IMR-90 (cell line): Measurements from ENCODE around the gene ACSS3. TPM values are rescaled to one million over a fixed set of nuclear protein-coding genes. Genes with fewer than 3 reads are reported as not detected.

ENCODE experiments used
- ATAC-seq: fragments of 200-7000 bp; cut with Tn5 transposase; 2 replicates; pipeline ENCODE4 v1.9.1; 2020; ENCODE audit warnings: low read depth, mild to moderate bottlenecking, moderate library complexity
- BruUV-seq: library from RNA; stranded (reverse); fragments of 400-500 nt; replicated peaks from 2 replicates; lab custom pipeline; 2021; lab: Mats Ljungman, UMichigan
- CTCF ChIA-PET: fragments of 300-600 bp; formaldehyde crosslinking; extraction: SDS; loops from one replicate; lab custom pipeline; 2021; ENCODE audit warnings: antibody characterized with exemption; lab: Yijun Ruan, JAX
- POLR2A ChIA-PET: fragments of 300-600 bp; sonication (Branson Sonifier 250); formaldehyde crosslinking; loops from one replicate; lab custom pipeline; 2022; ENCODE audit warnings: antibody characterized with exemption; ENCODE audit not compliant: unreplicated experiment; lab: Charles Lee
- DNase-seq: peaks from one replicate; pipeline ENCODE4 v3.0.0; 2013
- H2AFZ ChIP-seq: replicated peaks from 2 replicates; pipeline ENCODE3; 2013; ENCODE audit warnings: low read length, mild to moderate bottlenecking; ENCODE audit not compliant: poor library complexity
- H2AK5ac ChIP-seq: 2 replicates; pipeline ENCODE4 v1.6.1; 2013; ENCODE audit warnings: low read depth, low read length, inconsistent platforms
- H2AK9ac ChIP-seq: replicated peaks from 2 replicates; pipeline ENCODE3; 2013; ENCODE audit warnings: mild to moderate bottlenecking, low read depth, low read length, moderate library complexity; ENCODE audit not compliant: poor library complexity
- H2BK120ac ChIP-seq: 2 replicates; pipeline ENCODE4 v1.6.1; 2013; ENCODE audit warnings: low read depth, low read length, inconsistent platforms
- H2BK15ac ChIP-seq: 3 replicates; pipeline ENCODE4 v1.6.1; 2013; ENCODE audit warnings: low read depth, low read length, inconsistent platforms
- H2BK20ac ChIP-seq: 2 replicates; pipeline ENCODE4 v1.6.1; 2013; ENCODE audit warnings: low read depth, mild to moderate bottlenecking, inconsistent platforms, low read length, moderate library complexity
- H2BK5ac ChIP-seq: 2 replicates; pipeline ENCODE4 v1.6.1; 2013; ENCODE audit warnings: mild to moderate bottlenecking, low read depth, low read length, inconsistent platforms; ENCODE audit not compliant: poor library complexity, severe bottlenecking
- H3K14ac ChIP-seq: replicated peaks from 2 replicates; pipeline ENCODE4 v1.6.1; 2013; ENCODE audit warnings: low read depth, low read length, inconsistent platforms
- H3K18ac ChIP-seq: 2 replicates; pipeline ENCODE4 v1.6.1; 2013; ENCODE audit warnings: low read depth, low read length, control low read depth
- H3K23ac ChIP-seq: 2 replicates; pipeline ENCODE4 v1.6.1; 2013; ENCODE audit warnings: low read depth, low read length, inconsistent platforms
- H3K27ac ChIP-seq: 2 replicates; pipeline ENCODE4 v1.5.1; 2013; ENCODE audit warnings: mild to moderate bottlenecking, control low read depth, low read length; ENCODE audit not compliant: insufficient read depth
- H3K27me3 ChIP-seq: 2 replicates; pipeline ENCODE4 v1.6.1; 2013; ENCODE audit warnings: low read length; ENCODE audit not compliant: control insufficient read depth, insufficient read depth
- H3K36me3 ChIP-seq: 2 replicates; pipeline ENCODE4 v1.6.1; 2013; ENCODE audit warnings: low read length, mixed read lengths; ENCODE audit not compliant: control insufficient read depth, insufficient read depth
- H3K4ac ChIP-seq: 2 replicates; pipeline ENCODE4 v1.6.1; 2013; ENCODE audit warnings: low read depth, low read length, inconsistent platforms
- H3K4me1 ChIP-seq: 2 replicates; pipeline ENCODE4 v1.6.1; 2013; ENCODE audit warnings: low read length, mixed read lengths; ENCODE audit not compliant: control insufficient read depth, insufficient read depth
- H3K4me2 ChIP-seq: 2 replicates; pipeline ENCODE4 v1.6.1; 2013; ENCODE audit warnings: low read depth, mild to moderate bottlenecking, control low read depth, low read length, moderate library complexity
- H3K4me3 ChIP-seq: 2 replicates; pipeline ENCODE4 v1.5.1; 2013; ENCODE audit warnings: low read depth, mild to moderate bottlenecking, control low read depth, low read length, moderate library complexity; ENCODE audit not compliant: insufficient read depth
- H3K56ac ChIP-seq: 2 replicates; pipeline ENCODE4 v1.6.1; 2013; ENCODE audit warnings: low read length, inconsistent platforms; ENCODE audit not compliant: insufficient read depth; ENCODE audit errors: extremely low read depth
- H3K79me1 ChIP-seq, 2 experiments: 2 replicates each; pipeline ENCODE4 v1.6.1; 2013; ENCODE audit warnings: low read length in 2 of 2, inconsistent platforms in 1 of 2, low read depth in 1 of 2
- H3K9ac ChIP-seq: 2 replicates; pipeline ENCODE4 v1.6.1; 2013; ENCODE audit warnings: low read depth, low read length, control low read depth
- H3K9me1 ChIP-seq: 2 replicates; pipeline ENCODE4 v1.6.1; 2013; ENCODE audit warnings: low read length, inconsistent platforms; ENCODE audit not compliant: insufficient read depth
- H3K9me3 ChIP-seq: 2 replicates; pipeline ENCODE4 v1.6.1; 2013; ENCODE audit warnings: low read length; ENCODE audit not compliant: control insufficient read depth, insufficient read depth
- H4K20me1 ChIP-seq: 2 replicates; pipeline ENCODE4 v1.6.1; 2013; ENCODE audit warnings: low read length, inconsistent platforms; ENCODE audit not compliant: insufficient read depth
- H4K5ac ChIP-seq: 2 replicates; pipeline ENCODE4 v1.6.1; 2013; ENCODE audit warnings: mild to moderate bottlenecking, low read depth, low read length, control low read depth
- H4K8ac ChIP-seq, 2 experiments: 2 replicates each; pipeline ENCODE4 v1.6.1; 2013; ENCODE audit warnings: low read depth in 2 of 2, low read length in 2 of 2, control low read depth in 1 of 2, inconsistent platforms in 1 of 2
- H4K91ac ChIP-seq: 2 replicates; pipeline ENCODE4 v1.6.1; 2013; ENCODE audit warnings: low read depth, low read length, inconsistent platforms; ENCODE audit not compliant: insufficient read depth
- BHLHE40 ChIP-seq: fragments of 150-350 bp; IDR thresholded peaks from 2 replicates; pipeline ENCODE4 v1.6.1; 2016; ENCODE audit warnings: mild to moderate bottlenecking, low read depth, low read length
- CEBPB ChIP-seq: IDR thresholded peaks from 2 replicates; pipeline ENCODE4 v1.6.1; 2012; ENCODE audit warnings: low read depth, low read length, improper control_type of control experiment
- CHD1 ChIP-seq: IDR thresholded peaks from 2 replicates; pipeline ENCODE4 v1.6.1; 2012; ENCODE audit warnings: low read depth, low read length, improper control_type of control experiment
- CTCF ChIP-seq: conservative IDR thresholded peaks from 2 replicates; pipeline ENCODE4 v1.5.1; 2012; ENCODE audit warnings: mild to moderate bottlenecking, low read depth, low read length, improper control_type of control experiment
- ELK1 ChIP-seq: fragments of 150-350 bp; IDR thresholded peaks from 2 replicates; pipeline ENCODE4 v1.6.1; 2016; ENCODE audit warnings: low read depth, mild to moderate bottlenecking, low read length, moderate library complexity, borderline replicate concordance
- FOS ChIP-seq: fragments of 150-350 bp; IDR thresholded peaks from 2 replicates; pipeline ENCODE4 v1.6.1; 2016; ENCODE audit warnings: low read depth, low read length
- MAFK ChIP-seq: IDR thresholded peaks from 2 replicates; pipeline ENCODE4 v1.6.1; 2012; ENCODE audit warnings: low read depth, low read length, improper control_type of control experiment
- MAZ ChIP-seq: IDR thresholded peaks from 2 replicates; pipeline ENCODE4 v1.6.1; 2012; ENCODE audit warnings: low read depth, mild to moderate bottlenecking, low read length, improper control_type of control experiment, moderate library complexity, borderline replicate concordance
- MXI1 ChIP-seq: IDR thresholded peaks from 2 replicates; pipeline ENCODE4 v1.6.1; 2012; ENCODE audit warnings: low read depth, mild to moderate bottlenecking, low read length, moderate library complexity, borderline replicate concordance
- NFE2L2 ChIP-seq: fragments of 150-350 bp; IDR thresholded peaks from 2 replicates; pipeline ENCODE4 v1.6.1; 2016; ENCODE audit warnings: low read depth, mild to moderate bottlenecking, low read length
- POLR2A ChIP-seq: IDR thresholded peaks from 2 replicates; pipeline ENCODE4 v1.6.1; 2012; ENCODE audit warnings: mild to moderate bottlenecking, low read depth, low read length
- RAD21 ChIP-seq: IDR thresholded peaks from 2 replicates; pipeline ENCODE4 v1.6.1; 2012; ENCODE audit warnings: low read length, improper control_type of control experiment
- RCOR1 ChIP-seq: IDR thresholded peaks from 2 replicates; pipeline ENCODE4 v1.6.1; 2012; ENCODE audit warnings: mild to moderate bottlenecking, low read length, improper control_type of control experiment; ENCODE audit not compliant: insufficient replicate concordance
- RFX5 ChIP-seq: IDR thresholded peaks from 2 replicates; pipeline ENCODE4 v1.8.0; 2012; ENCODE audit warnings: low read depth, mild to moderate bottlenecking, low read length, moderate library complexity
- SMC3 ChIP-seq: fragments of 150-350 bp; IDR thresholded peaks from 2 replicates; pipeline ENCODE4 v1.6.1; 2016; ENCODE audit warnings: low read depth, mild to moderate bottlenecking, antibody characterized with exemption, low read length, moderate library complexity
- USF2 ChIP-seq: fragments of 150-350 bp; IDR thresholded peaks from 2 replicates; pipeline ENCODE4 v1.6.1; 2017; ENCODE audit warnings: mild to moderate bottlenecking, antibody characterized with exemption, low read length, low read depth
- dilution Hi-C: fragments of 300-500 bp; cut with HindIII; formaldehyde crosslinking; loops from one replicate; pipeline ENCODE4 v1.14.3; 2018; ENCODE audit warnings: low sequenced_read_pairs; ENCODE audit not compliant: unreplicated experiment
- in situ Hi-C: fragments of 300-500 bp; cut with MboI; formaldehyde crosslinking; loops from 3 replicates; pipeline ENCODE4 v1.14.3; 2019; ENCODE audit warnings: low sequenced_read_pairs, inconsistent platforms, mixed read lengths
- intact Hi-C: fragments of 100-400 bp; cut with micrococcal nuclease; formaldehyde crosslinking; loops from 2 replicates; pipeline ENCODE4 v1.10.0; 2022
- polyA plus RNA-seq, 3 experiments: library from polyadenylated mRNA; depleted of rRNA; stranded (reverse); fragments of >200 nt; gene quantifications; 2 replicates each; pipeline ENCODE4 v1.2.3, GENCODE V29; 2012; ENCODE audit warnings: low replicate concordance in 1 of 3
- total RNA-seq: library from RNA; depleted of rRNA; stranded (reverse); fragments of >200 nt; gene quantifications from 2 replicates; pipeline ENCODE4 v1.2.3, GENCODE V29; 2012

The ACSS3 gene
- total and polyA plus RNA-seq, 2 of the 4 experiments (the other 2 are of a cell fraction), result 0.84 to 2.0 TPM

GRCh38 chr12:81136519-81136918, 58.6 kb downstream of the ACSS3 start:
- ATAC-seq (no peak), DNase-seq (no peak)
- H2AK9ac ChIP-seq, result no peak overlapping the region
- H4K91ac ChIP-seq, result no peak overlapping the region
- no peak overlapping the region for H2BK120ac ChIP-seq
- no peaks in the 10 kb centered on the region for H3K27me3 ChIP-seq
- no TSS peak for BruUV-seq
- H3K23ac ChIP-seq, result no peak overlapping the region
- H3K18ac ChIP-seq, result no peak overlapping the region
- H4K8ac ChIP-seq, result no peak overlapping the region
- TF ChIP-seq CTCF (no peak), POLR2A (no peak), RCOR1 (no peak), MAZ (no peak), SMC3 (no peak), MXI1 (no peak), USF2 (no peak), ELK1 (no peak), BHLHE40 (no peak), NFE2L2 (no peak), CEBPB (no peak), FOS (no peak), CHD1 (no peak), RAD21 (no peak), RFX5 (no peak), MAFK (no peak)
- H3K4ac ChIP-seq, result no peak overlapping the region
- no peak overlapping the region for H3K4me2 ChIP-seq
- no peaks in the 10 kb centered on the region for H3K9me1 ChIP-seq
- CTCF ChIA-PET, result interaction anchor here (0.7 kb wide), 1 partner anchor 15 kb away, joined by 3 read pairs; no protein-coding TSS in a partner anchor
- no peaks in the 10 kb centered on the region for H3K79me1 ChIP-seq
- intact Hi-C loops, result no loop called here
- H2AFZ ChIP-seq, result no peak overlapping the region
- no peak overlapping the region for H3K4me3 ChIP-seq
- dilution Hi-C loops, result no loop called here
- H3K27ac ChIP-seq, result no peak overlapping the region
- POLR2A ChIA-PET, result no interaction called here
- in situ Hi-C loops, result no loop called here
- no peak overlapping the region for H4K5ac ChIP-seq
- H2BK5ac ChIP-seq, result no peak overlapping the region
- no peak overlapping the region for H2AK5ac ChIP-seq
- H4K20me1 ChIP-seq, result no peaks in the 10 kb centered on the region
- H3K14ac ChIP-seq, result no peak overlapping the region
- H3K4me1 ChIP-seq, result no peaks in the 10 kb centered on the region
- no peak overlapping the region for H3K56ac ChIP-seq
- no peak overlapping the region for H2BK15ac ChIP-seq
- no peak overlapping the region for H3K9ac ChIP-seq
- H3K9me3 ChIP-seq, result no peaks in the 10 kb centered on the region
- H3K36me3 ChIP-seq, result no peaks in the 10 kb centered on the region
- no peak overlapping the region for H2BK20ac ChIP-seq
